Mesenchymal stem cell (in vitro differentiated cells and primary cell): ENCODE data around the gene EYA4.

ENCODE experiments used
- DNase-seq: peaks from one replicate; pipeline ENCODE4 v3.0.0-alpha.2; 2013
- H2AFZ ChIP-seq: one replicate; pipeline ENCODE4 v1.6.1; 2013; ENCODE audit warnings: low read depth, mild to moderate bottlenecking, control low read depth, inconsistent platforms, low read length, moderate library complexity
- H2AK5ac ChIP-seq: 2 replicates; pipeline ENCODE4 v1.6.1; 2013; ENCODE audit warnings: low read length, moderate library complexity, mild to moderate bottlenecking, inconsistent platforms; ENCODE audit not compliant: severe bottlenecking
- H2BK120ac ChIP-seq: one replicate; pipeline ENCODE4 v1.6.1; 2013; ENCODE audit warnings: low read depth, mild to moderate bottlenecking, inconsistent platforms, low read length, moderate library complexity
- H2BK12ac ChIP-seq, 2 experiments: one replicate each; pipeline ENCODE4 v1.6.1; 2013; ENCODE audit warnings: inconsistent platforms in 2 of 2, low read length in 2 of 2, mild to moderate bottlenecking in 2 of 2, moderate library complexity in 2 of 2, control low read depth in 1 of 2
- H2BK15ac ChIP-seq: one replicate; pipeline ENCODE4 v1.6.1; 2013; ENCODE audit warnings: mild to moderate bottlenecking, low read depth, inconsistent platforms; ENCODE audit not compliant: poor library complexity, severe bottlenecking
- H2BK5ac ChIP-seq: 2 replicates; pipeline ENCODE4 v1.6.1; 2013; ENCODE audit warnings: low read depth, mild to moderate bottlenecking, low read length, control low read depth, inconsistent platforms; ENCODE audit not compliant: poor library complexity, severe bottlenecking
- H3K14ac ChIP-seq, 2 experiments: one replicate each; pipeline ENCODE4 v1.6.1; 2013; ENCODE audit warnings: inconsistent platforms in 2 of 2, low read length in 2 of 2, control low read depth in 1 of 2, mild to moderate bottlenecking in 1 of 2, moderate library complexity in 1 of 2
- H3K18ac ChIP-seq, 2 experiments: one replicate each; pipeline ENCODE4 v1.6.1; 2013; ENCODE audit warnings: inconsistent platforms in 2 of 2, low read length in 2 of 2, control low read depth in 1 of 2, low read depth in 1 of 2, mild to moderate bottlenecking in 1 of 2
- H3K23ac ChIP-seq, 2 experiments: one replicate each; pipeline ENCODE4 v1.6.1; 2013; ENCODE audit warnings: inconsistent platforms in 2 of 2, low read length in 2 of 2, mild to moderate bottlenecking in 2 of 2, moderate library complexity in 2 of 2, control low read depth in 1 of 2
- H3K27ac ChIP-seq: 2 replicates; pipeline ENCODE4 v1.5.1; 2013; ENCODE audit warnings: mild to moderate bottlenecking, moderate library complexity, low read length, control low read depth, inconsistent platforms; ENCODE audit not compliant: poor library complexity, severe bottlenecking
- H3K27me3 ChIP-seq, 2 experiments: 2 replicates each; pipeline versions ENCODE4 v1.6.1 to v1.7.0; 2013; ENCODE audit warnings: low read length in 2 of 2, mild to moderate bottlenecking in 2 of 2, moderate library complexity in 2 of 2, control low read depth in 1 of 2, inconsistent platforms in 1 of 2; ENCODE audit not compliant: control insufficient read depth in 1 of 2, insufficient read depth in 1 of 2
- H3K36me3 ChIP-seq, 2 experiments: 2 replicates each; pipeline versions ENCODE4 v1.6.1 to v1.7.0; 2013; ENCODE audit warnings: low read length in 2 of 2, control low read depth in 1 of 2, inconsistent platforms in 1 of 2, low read depth in 1 of 2, mild to moderate bottlenecking in 1 of 2; ENCODE audit not compliant: insufficient read depth in 2 of 2, control insufficient read depth in 1 of 2
- H3K4ac ChIP-seq, 2 experiments: one replicate each; pipeline ENCODE4 v1.6.1; 2013; ENCODE audit warnings: inconsistent platforms in 2 of 2, low read length in 2 of 2, mild to moderate bottlenecking in 2 of 2, moderate library complexity in 2 of 2, control low read depth in 1 of 2, low read depth in 1 of 2
- H3K4me1 ChIP-seq: 2 replicates; pipeline ENCODE4 v1.6.1; 2013; ENCODE audit warnings: low read depth, low read length, control low read depth; ENCODE audit not compliant: control insufficient read depth, insufficient read depth
- H3K4me2 ChIP-seq: 2 replicates; pipeline ENCODE4 v1.6.1; 2013; ENCODE audit warnings: low read length, mild to moderate bottlenecking, inconsistent platforms; ENCODE audit not compliant: poor library complexity, severe bottlenecking
- H3K4me3 ChIP-seq, 2 experiments: 2 replicates each; pipeline versions ENCODE4 v1.5.1 to v1.7.0; 2013; ENCODE audit warnings: low read length in 2 of 2, mild to moderate bottlenecking in 2 of 2, control low read depth in 1 of 2, low read depth in 1 of 2; ENCODE audit not compliant: insufficient read depth in 1 of 2
- H3K79me1 ChIP-seq: replicated peaks from 2 replicates; pipeline ENCODE4 v1.6.1; 2013; ENCODE audit warnings: mild to moderate bottlenecking, control low read depth, low read length, inconsistent platforms; ENCODE audit not compliant: poor library complexity, severe bottlenecking
- H3K9ac ChIP-seq: 2 replicates; pipeline ENCODE4 v1.7.0; 2013; ENCODE audit warnings: mild to moderate bottlenecking, low read length, moderate library complexity
- H3K9me3 ChIP-seq: 2 replicates; pipeline ENCODE4 v1.7.0; 2013; ENCODE audit warnings: mild to moderate bottlenecking, low read length; ENCODE audit not compliant: control insufficient read depth
- H4K8ac ChIP-seq: one replicate; pipeline ENCODE4 v1.6.1; 2013; ENCODE audit warnings: inconsistent platforms, mild to moderate bottlenecking, low read length, moderate library complexity
- H4K91ac ChIP-seq: one replicate; pipeline ENCODE4 v1.6.1; 2013; ENCODE audit warnings: mild to moderate bottlenecking, low read length, inconsistent platforms
- WGBS: methylation state at CpG from one replicate; pipeline ENCODE4 v1.1.7; 2013; ENCODE audit warnings: mixed read lengths; 5-methylcytosine and 5-hydroxymethylcytosine counted together

EYA4 gene

DNA sequence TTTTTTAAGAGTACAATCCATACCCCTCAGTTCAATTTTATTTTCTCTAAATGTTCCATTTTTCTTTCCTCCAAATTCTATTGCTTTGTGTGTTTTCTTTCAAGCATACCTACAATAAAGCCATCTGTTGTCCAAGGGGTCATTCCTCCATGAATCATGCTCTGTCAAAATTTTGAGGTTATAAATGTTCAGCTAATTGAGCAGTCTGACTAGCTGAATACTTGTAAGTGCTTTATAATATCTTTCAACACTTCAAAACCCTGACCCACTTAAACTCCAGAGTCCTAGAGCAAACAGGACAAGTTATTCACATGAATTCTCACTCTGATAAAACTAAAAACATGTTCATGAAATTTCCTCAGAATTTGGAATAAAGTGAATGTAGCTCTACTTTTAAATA, 33.4 kb upstream of the EYA4 start:
- no peak overlapping the region for H2AK5ac ChIP-seq
- H2BK5ac ChIP-seq = no peak overlapping the region
- no peak overlapping the region for H3K18ac ChIP-seq
- no peak overlapping the region for H3K4me3 ChIP-seq
- H3K23ac ChIP-seq = no peak overlapping the region
- H2BK120ac ChIP-seq = no peak overlapping the region
- no peak overlapping the region for H4K91ac ChIP-seq
- H3K9ac ChIP-seq = no peak overlapping the region
- no peaks in the 10 kb centered on the region for H3K36me3 ChIP-seq
- H2AFZ ChIP-seq = no peak overlapping the region
- no peak overlapping the region for H3K27ac ChIP-seq
- no peak overlapping the region for H4K8ac ChIP-seq
- no peaks in the 10 kb centered on the region for H3K4me1 ChIP-seq
- H3K9me3 ChIP-seq = no peaks in the 10 kb centered on the region
- H3K79me1 ChIP-seq = no peaks in the 10 kb centered on the region
- H3K4ac ChIP-seq = no peak overlapping the region
- no peak overlapping the region for H3K4me2 ChIP-seq
- H2BK12ac ChIP-seq = no peak overlapping the region
- DNase-seq = no peak
- H3K14ac ChIP-seq = no peak overlapping the region
- H2BK15ac ChIP-seq = no peak overlapping the region
- no peaks in the 10 kb centered on the region for H3K27me3 ChIP-seq

DNA sequence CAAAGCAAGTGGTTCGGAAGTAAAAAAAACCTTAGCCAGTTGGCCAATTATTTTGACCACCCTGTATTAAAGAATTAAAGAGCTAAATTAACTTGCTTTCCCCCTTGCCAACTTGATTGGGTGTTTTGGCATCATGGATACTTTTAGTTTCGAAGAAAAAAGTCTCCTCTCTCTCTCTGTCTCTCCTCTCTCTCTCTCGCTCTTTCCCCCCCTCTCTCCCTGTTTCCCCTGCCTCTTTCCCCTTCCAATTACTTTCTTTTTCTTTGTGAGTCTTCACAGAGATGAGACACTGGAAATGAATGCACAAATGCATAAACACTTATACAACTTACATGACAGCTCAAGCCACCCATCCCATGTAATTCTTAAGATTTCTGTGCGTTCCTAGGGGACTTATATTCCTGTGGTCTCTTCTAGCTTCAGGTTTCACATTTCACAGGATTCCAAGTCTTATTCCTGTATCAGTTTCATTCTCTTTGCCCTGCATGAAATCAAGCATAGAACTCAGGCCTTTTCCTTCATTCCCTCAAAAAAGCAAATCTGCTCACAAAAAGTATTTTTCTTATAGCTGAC, 32.9 kb upstream of the EYA4 start:
- Histone ChIP-seq H2BK12ac (no peak overlapping the region), H3K9ac (no peak overlapping the region), H3K4me1 (no peaks in the 10 kb centered on the region), H3K4me3 (no peak overlapping the region), H2AFZ (no peak overlapping the region), H3K4ac (no peak overlapping the region), H3K23ac (no peak overlapping the region), H4K91ac (no peak overlapping the region), H2BK5ac (no peak overlapping the region), H3K18ac (no peak overlapping the region), H2BK15ac (no peak overlapping the region), H3K9me3 (no peaks in the 10 kb centered on the region), H2BK120ac (no peak overlapping the region), H3K27me3 (peaks cover 0 to 3% of the 10 kb centered on the region in 2 experiments), H3K79me1 (no peaks in the 10 kb centered on the region), H4K8ac (no peak overlapping the region), H3K4me2 (no peak overlapping the region), H3K14ac (no peak overlapping the region), H3K27ac (no peak overlapping the region), H2AK5ac (no peak overlapping the region), H3K36me3 (no peaks in the 10 kb centered on the region)
- peak; percentile 56 for DNase-seq
- WGBS = 75% methylated on average over 3 of the region's 4 CpGs

DNA sequence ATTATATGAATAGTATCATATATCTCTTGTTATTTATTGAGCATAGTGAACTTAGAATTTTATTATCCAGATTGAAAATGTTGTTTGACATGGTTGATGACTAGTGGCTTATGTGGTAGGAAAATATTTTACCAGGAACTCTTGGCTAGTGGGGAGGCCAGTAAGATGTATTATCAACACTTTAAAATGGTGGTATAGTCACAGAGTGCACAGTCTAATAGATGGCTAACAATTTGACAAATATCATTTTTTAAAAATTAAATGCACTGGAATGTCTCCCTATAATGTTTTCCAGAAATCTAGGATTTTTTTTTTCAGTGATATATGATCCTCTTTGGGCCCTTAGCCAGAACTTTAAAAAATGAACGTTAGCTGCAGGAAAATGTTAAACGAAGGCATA, 26.9 kb upstream of the EYA4 start:
- no peak overlapping the region for H2AFZ ChIP-seq
- DNase-seq = no peak
- no peak overlapping the region for H2BK5ac ChIP-seq
- no peaks in the 10 kb centered on the region for H3K36me3 ChIP-seq
- no peaks in the 10 kb centered on the region for H3K79me1 ChIP-seq
- H3K23ac ChIP-seq = no peak overlapping the region
- no CpG with 5 or more reads among the region's 2 CpGs for WGBS
- no peak overlapping the region for H3K4me2 ChIP-seq
- H4K8ac ChIP-seq = no peak overlapping the region
- H3K18ac ChIP-seq = no peak overlapping the region
- H3K9me3 ChIP-seq = no peaks in the 10 kb centered on the region
- no peak overlapping the region for H2AK5ac ChIP-seq
- H2BK120ac ChIP-seq = no peak overlapping the region
- H3K9ac ChIP-seq = no peak overlapping the region
- peaks cover 0 to 4% of the 10 kb centered on the region in 2 experiments for H3K27me3 ChIP-seq
- H3K27ac ChIP-seq = no peak overlapping the region
- H3K4me3 ChIP-seq = no peak overlapping the region
- no peaks in the 10 kb centered on the region for H3K4me1 ChIP-seq
- H3K4ac ChIP-seq = no peak overlapping the region
- H4K91ac ChIP-seq = no peak overlapping the region
- no peak overlapping the region for H3K14ac ChIP-seq
- no peak overlapping the region for H2BK12ac ChIP-seq
- H2BK15ac ChIP-seq = no peak overlapping the region

DNA sequence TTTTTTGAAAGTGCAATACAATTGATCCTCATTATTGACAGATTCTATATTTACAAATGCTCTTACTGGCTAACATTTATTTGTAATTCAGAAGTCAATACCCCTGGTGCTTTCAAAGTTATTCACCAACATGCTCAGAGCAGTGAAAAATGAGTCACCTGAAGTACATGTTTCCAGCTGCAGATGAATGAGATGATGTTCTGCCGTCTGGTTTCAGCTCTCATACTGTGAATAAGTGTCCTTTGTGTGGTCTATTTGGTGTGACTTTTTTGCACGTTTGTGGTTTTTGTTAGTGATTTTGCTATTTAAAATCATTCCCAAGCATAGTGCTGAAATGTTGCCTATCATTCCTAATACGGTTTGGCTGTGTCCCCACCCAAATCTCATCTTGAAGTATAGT, 22.3 kb upstream of the EYA4 start:
- Histone ChIP-seq H3K4me3 (no peak overlapping the region), H3K18ac (no peak overlapping the region), H3K14ac (no peak overlapping the region), H4K8ac (no peak overlapping the region), H3K9me3 (no peaks in the 10 kb centered on the region), H3K23ac (no peak overlapping the region), H3K27ac (no peak overlapping the region), H3K4me1 (no peaks in the 10 kb centered on the region), H2BK120ac (no peak overlapping the region), H3K9ac (no peak overlapping the region), H4K91ac (no peak overlapping the region), H2BK15ac (no peak overlapping the region), H3K4ac (no peak overlapping the region), H2BK5ac (no peak overlapping the region), H2AK5ac (no peak overlapping the region), H3K36me3 (no peaks in the 10 kb centered on the region), H3K27me3 (no peaks in the 10 kb centered on the region), H2AFZ (no peak overlapping the region), H3K4me2 (no peak overlapping the region), H2BK12ac (no peak overlapping the region), H3K79me1 (no peaks in the 10 kb centered on the region)
- WGBS = 10% methylated on average over 1 of the region's 3 CpGs
- DNase-seq = no peak
